ENCODE measurements around the gene DLGAP4. TPM values are rescaled to one million over a fixed set of nuclear protein-coding genes. Genes with fewer than 3 reads are reported as not detected.

Gene DLGAP4
- polyA plus RNA-seq, 1 of the 3 experiments (the other 2 are of a cell fraction), result 31.2 TPM

DNA sequence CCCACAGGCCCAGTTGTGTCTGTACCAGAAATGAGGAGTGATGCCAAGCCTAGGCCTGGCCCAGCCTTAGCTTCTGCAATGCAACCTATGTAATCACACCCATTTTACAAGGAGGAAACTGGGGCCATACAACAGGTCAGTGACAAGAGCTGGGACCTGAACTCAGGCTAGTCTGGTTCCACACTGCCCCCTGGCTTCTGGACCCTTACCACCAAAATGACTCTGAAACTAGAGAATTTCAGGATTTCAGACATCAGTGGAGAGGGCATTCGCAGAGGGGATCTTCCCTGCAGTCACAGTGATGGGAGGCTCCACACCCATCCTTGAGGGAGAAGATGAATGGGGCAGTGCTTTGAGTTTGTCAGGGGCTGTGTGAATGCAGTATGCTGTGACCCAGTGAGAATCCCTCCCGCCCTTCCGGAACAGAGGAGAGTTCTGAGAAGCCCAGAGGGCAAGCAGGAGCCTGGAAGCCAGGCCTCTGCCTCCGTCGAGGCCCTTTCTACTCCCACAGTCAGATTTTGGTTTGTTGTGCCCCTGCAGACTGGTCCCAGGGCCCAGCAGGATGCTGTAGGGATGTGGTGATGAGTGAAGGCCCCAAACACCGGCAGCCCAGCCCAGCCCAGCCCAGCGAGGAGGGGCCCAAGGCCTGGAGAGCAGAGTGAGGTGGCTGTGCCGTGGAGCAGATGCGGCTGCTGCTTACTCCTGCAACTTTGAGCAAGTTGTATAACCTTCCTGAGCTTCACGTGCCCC lies 187.1 kb downstream of the DLGAP4 start:
- CTCF ChIA-PET, result interaction anchor here (0.7 to 1.3 kb wide), 3 partner anchors 54 to 291 kb away, joined by 3 read pairs; no protein-coding TSS in a partner anchor
- Histone ChIP-seq H3K4me2 (0 out of 2 replicates have a peak overlapping the region, but pooled peaks have one; percentile 10), H2AFZ (ENCODE audit: low read depth) (no peak overlapping the region), H3K9ac (no peak overlapping the region), H3K36me3 (replicated peaks in 1 of 2; ENCODE audit: control insufficient read depth in 1 of 2, insufficient read depth in 2 of 2, low read length in 1 of 2) (peaks cover 18 to 22% of the 10 kb centered on the region in 2 experiments), H3K4me3 (ENCODE audit: low read depth in 2 of 2, low read length in 1 of 2) (no peak overlapping the region), H3K27me3 (ENCODE audit: insufficient read depth) (no peaks in the 10 kb centered on the region), H3K9me3 (no peaks in the 10 kb centered on the region), H4K20me1 (ENCODE audit: insufficient read depth) (peaks cover 96% of the 10 kb centered on the region), H3K4me1 (ENCODE audit: control insufficient read depth in 1 of 2, insufficient read depth in 2 of 2, low read depth in 1 of 2, low read length in 1 of 2) (peaks cover 8 to 26% of the 10 kb centered on the region in 2 experiments; a peak in 3 of 4 replicates), H3K27ac (ENCODE audit: low read depth in 2 of 2, low read length in 1 of 2) (peak overlapping the region in 1 of 2 experiments; percentile 2; a peak in 1 of 4 replicates), H3K79me2 (ENCODE audit: insufficient read depth) (peaks cover 100% of the 10 kb centered on the region), H3K9me2 (no peaks in the 10 kb centered on the region), H3F3A (replicated peaks; ENCODE audit: insufficient read depth) (no peaks in the 10 kb centered on the region)
- peak; percentile 54 for DNase-seq
- POLR2A ChIA-PET, result no interaction called here
- WGBS (ENCODE audit: low lambda C conversion rate), result 85% methylated on average over 4 of the region's 10 CpGs
- TF ChIP-seq, protein P1, sequence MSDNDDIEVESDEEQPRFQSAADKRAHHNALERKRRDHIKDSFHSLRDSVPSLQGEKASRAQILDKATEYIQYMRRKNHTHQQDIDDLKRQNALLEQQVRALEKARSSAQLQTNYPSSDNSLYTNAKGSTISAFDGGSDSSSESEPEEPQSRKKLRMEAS (IDR thresholded peaks at IDR 0.05; ENCODE audit: low read depth), result no peak
- TF ChIP-seq, protein P2, sequence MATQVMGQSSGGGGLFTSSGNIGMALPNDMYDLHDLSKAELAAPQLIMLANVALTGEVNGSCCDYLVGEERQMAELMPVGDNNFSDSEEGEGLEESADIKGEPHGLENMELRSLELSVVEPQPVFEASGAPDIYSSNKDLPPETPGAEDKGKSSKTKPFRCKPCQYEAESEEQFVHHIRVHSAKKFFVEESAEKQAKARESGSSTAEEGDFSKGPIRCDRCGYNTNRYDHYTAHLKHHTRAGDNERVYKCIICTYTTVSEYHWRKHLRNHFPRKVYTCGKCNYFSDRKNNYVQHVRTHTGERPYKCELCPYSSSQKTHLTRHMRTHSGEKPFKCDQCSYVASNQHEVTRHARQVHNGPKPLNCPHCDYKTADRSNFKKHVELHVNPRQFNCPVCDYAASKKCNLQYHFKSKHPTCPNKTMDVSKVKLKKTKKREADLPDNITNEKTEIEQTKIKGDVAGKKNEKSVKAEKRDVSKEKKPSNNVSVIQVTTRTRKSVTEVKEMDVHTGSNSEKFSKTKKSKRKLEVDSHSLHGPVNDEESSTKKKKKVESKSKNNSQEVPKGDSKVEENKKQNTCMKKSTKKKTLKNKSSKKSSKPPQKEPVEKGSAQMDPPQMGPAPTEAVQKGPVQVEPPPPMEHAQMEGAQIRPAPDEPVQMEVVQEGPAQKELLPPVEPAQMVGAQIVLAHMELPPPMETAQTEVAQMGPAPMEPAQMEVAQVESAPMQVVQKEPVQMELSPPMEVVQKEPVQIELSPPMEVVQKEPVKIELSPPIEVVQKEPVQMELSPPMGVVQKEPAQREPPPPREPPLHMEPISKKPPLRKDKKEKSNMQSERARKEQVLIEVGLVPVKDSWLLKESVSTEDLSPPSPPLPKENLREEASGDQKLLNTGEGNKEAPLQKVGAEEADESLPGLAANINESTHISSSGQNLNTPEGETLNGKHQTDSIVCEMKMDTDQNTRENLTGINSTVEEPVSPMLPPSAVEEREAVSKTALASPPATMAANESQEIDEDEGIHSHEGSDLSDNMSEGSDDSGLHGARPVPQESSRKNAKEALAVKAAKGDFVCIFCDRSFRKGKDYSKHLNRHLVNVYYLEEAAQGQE (IDR thresholded peaks at IDR 0.05; ENCODE audit: low read depth, low read length), result no peak
- TF ChIP-seq TAF1 (IDR thresholded peaks at IDR 0.05; ENCODE audit: borderline replicate concordance, low read depth, low read length), result no peak
- no peak for TF ChIP-seq GATA2 (CRISPR knock-in tag; IDR thresholded peaks at IDR 0.05)
- no peak for TF ChIP-seq EZH2phosphoT487 (IDR thresholded peaks at IDR 0.05; ENCODE audit: borderline replicate concordance, low read depth)
- no peak for TF ChIP-seq GABPA (IDR thresholded peaks at IDR 0.05; ENCODE audit: low read depth)
- no peak for TF ChIP-seq POLR2AphosphoS5 (IDR thresholded peaks at IDR 0.05; ENCODE audit: low read depth, low read length)
- TF ChIP-seq, protein P3, sequence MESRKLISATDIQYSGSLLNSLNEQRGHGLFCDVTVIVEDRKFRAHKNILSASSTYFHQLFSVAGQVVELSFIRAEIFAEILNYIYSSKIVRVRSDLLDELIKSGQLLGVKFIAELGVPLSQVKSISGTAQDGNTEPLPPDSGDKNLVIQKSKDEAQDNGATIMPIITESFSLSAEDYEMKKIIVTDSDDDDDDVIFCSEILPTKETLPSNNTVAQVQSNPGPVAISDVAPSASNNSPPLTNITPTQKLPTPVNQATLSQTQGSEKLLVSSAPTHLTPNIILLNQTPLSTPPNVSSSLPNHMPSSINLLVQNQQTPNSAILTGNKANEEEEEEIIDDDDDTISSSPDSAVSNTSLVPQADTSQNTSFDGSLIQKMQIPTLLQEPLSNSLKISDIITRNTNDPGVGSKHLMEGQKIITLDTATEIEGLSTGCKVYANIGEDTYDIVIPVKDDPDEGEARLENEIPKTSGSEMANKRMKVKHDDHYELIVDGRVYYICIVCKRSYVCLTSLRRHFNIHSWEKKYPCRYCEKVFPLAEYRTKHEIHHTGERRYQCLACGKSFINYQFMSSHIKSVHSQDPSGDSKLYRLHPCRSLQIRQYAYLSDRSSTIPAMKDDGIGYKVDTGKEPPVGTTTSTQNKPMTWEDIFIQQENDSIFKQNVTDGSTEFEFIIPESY (IDR thresholded peaks at IDR 0.05; ENCODE audit: borderline replicate concordance, low read depth), result no peak
- no peak for TF ChIP-seq EP300 (IDR thresholded peaks at IDR 0.05; ENCODE audit: borderline replicate concordance in 1 of 2, low read depth in 1 of 2, low read length in 1 of 2)
- no peak for TF ChIP-seq FOXJ3 (CRISPR knock-in tag; IDR thresholded peaks at IDR 0.05)
- no peak for TF ChIP-seq FOXM1 (IDR thresholded peaks at IDR 0.05; ENCODE audit: low read depth)
- TF ChIP-seq, protein P4, sequence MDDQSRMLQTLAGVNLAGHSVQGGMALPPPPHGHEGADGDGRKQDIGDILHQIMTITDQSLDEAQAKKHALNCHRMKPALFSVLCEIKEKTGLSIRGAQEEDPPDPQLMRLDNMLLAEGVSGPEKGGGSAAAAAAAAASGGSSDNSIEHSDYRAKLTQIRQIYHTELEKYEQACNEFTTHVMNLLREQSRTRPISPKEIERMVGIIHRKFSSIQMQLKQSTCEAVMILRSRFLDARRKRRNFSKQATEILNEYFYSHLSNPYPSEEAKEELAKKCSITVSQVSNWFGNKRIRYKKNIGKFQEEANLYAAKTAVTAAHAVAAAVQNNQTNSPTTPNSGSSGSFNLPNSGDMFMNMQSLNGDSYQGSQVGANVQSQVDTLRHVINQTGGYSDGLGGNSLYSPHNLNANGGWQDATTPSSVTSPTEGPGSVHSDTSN (IDR thresholded peaks at IDR 0.05), result no peak
- TF ChIP-seq, protein P5, sequence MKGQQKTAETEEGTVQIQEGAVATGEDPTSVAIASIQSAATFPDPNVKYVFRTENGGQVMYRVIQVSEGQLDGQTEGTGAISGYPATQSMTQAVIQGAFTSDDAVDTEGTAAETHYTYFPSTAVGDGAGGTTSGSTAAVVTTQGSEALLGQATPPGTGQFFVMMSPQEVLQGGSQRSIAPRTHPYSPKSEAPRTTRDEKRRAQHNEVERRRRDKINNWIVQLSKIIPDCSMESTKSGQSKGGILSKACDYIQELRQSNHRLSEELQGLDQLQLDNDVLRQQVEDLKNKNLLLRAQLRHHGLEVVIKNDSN (IDR thresholded peaks at IDR 0.05; ENCODE audit: borderline replicate concordance, low read depth), result no peak
- TF ChIP-seq, protein P6, sequence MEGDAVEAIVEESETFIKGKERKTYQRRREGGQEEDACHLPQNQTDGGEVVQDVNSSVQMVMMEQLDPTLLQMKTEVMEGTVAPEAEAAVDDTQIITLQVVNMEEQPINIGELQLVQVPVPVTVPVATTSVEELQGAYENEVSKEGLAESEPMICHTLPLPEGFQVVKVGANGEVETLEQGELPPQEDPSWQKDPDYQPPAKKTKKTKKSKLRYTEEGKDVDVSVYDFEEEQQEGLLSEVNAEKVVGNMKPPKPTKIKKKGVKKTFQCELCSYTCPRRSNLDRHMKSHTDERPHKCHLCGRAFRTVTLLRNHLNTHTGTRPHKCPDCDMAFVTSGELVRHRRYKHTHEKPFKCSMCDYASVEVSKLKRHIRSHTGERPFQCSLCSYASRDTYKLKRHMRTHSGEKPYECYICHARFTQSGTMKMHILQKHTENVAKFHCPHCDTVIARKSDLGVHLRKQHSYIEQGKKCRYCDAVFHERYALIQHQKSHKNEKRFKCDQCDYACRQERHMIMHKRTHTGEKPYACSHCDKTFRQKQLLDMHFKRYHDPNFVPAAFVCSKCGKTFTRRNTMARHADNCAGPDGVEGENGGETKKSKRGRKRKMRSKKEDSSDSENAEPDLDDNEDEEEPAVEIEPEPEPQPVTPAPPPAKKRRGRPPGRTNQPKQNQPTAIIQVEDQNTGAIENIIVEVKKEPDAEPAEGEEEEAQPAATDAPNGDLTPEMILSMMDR (IDR thresholded peaks at IDR 0.05), result peak; percentile 36; the same call in 1 of the 2 replicates
- TF ChIP-seq ELF1 (IDR thresholded peaks at IDR 0.05), result no peak
- peak; percentile 36; the same call in 1 of the 2 replicates for TF ChIP-seq SMC3 (IDR thresholded peaks at IDR 0.05; ENCODE audit: low read depth, low read length)
- no peak for TF ChIP-seq CHD2 (IDR thresholded peaks at IDR 0.05; ENCODE audit: low read length, partially characterized antibody)
- no peak for TF ChIP-seq FOSL2 (IDR thresholded peaks at IDR 0.05; ENCODE audit: borderline replicate concordance, low read depth)
- TF ChIP-seq, protein P7, sequence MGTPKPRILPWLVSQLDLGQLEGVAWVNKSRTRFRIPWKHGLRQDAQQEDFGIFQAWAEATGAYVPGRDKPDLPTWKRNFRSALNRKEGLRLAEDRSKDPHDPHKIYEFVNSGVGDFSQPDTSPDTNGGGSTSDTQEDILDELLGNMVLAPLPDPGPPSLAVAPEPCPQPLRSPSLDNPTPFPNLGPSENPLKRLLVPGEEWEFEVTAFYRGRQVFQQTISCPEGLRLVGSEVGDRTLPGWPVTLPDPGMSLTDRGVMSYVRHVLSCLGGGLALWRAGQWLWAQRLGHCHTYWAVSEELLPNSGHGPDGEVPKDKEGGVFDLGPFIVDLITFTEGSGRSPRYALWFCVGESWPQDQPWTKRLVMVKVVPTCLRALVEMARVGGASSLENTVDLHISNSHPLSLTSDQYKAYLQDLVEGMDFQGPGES (IDR thresholded peaks at IDR 0.05; ENCODE audit: low read depth, low read length), result no peak
- TF ChIP-seq RAD21 (IDR thresholded peaks at IDR 0.05; ENCODE audit: low read length), result peak; percentile 62
- TF ChIP-seq NFIC (IDR thresholded peaks at IDR 0.05; ENCODE audit: borderline replicate concordance), result no peak

All from SK-N-SH (cell line).